Measurements from ENCODE around the gene ST6GALNAC5. TPM values are rescaled to one million over a fixed set of nuclear protein-coding genes. Genes with fewer than 3 reads are reported as not detected.

The ST6GALNAC5 gene
- total and polyA plus RNA-seq, 2 experiments from 2014 or later = 4.1 to 19.2 TPM

- no peak overlapping the region for H3K27ac ChIP-seq (ENCODE audit: low read depth)
Observed at GRCh38 chr1:77039739-77040138, 172.5 kb downstream of the ST6GALNAC5 start.

More at GRCh38 chr1:77039739-77040138, 172.5 kb downstream of the ST6GALNAC5 start:
- no peak overlapping the region for H3K27ac Mint-ChIP-seq
- H3K9me3 Mint-ChIP-seq = peaks cover 5% of the 10 kb centered on the region; the same call in 2 of the 3 replicates
- no peaks in the 10 kb centered on the region for H3K9me2 ChIP-seq (ENCODE audit: insufficient read depth)
- no peak overlapping the region for H2AFZ ChIP-seq
- no peak overlapping the region for H3K4me2 ChIP-seq
- TF ChIP-seq NANOG (IDR thresholded peaks at IDR 0.05; ENCODE audit: borderline replicate concordance) (no peak), ZNF114 (CRISPR knock-in tag; IDR thresholded peaks at IDR 0.05) (no peak), EZH2 (IDR thresholded peaks at IDR 0.05; ENCODE audit: low read depth, unreplicated experiment) (no peak), REST (IDR thresholded peaks at IDR 0.05; ENCODE audit: unreplicated experiment) (no peak), POLR2AphosphoS5 (IDR thresholded peaks at IDR 0.05; ENCODE audit: low read depth) (no peak), CREB1 (CRISPR knock-in tag; IDR thresholded peaks at IDR 0.05; ENCODE audit: low read depth) (no peak), STAT1 (IDR thresholded peaks at IDR 0.05; ENCODE audit: unreplicated experiment) (no peak)
- TF ChIP-seq, protein P1, sequence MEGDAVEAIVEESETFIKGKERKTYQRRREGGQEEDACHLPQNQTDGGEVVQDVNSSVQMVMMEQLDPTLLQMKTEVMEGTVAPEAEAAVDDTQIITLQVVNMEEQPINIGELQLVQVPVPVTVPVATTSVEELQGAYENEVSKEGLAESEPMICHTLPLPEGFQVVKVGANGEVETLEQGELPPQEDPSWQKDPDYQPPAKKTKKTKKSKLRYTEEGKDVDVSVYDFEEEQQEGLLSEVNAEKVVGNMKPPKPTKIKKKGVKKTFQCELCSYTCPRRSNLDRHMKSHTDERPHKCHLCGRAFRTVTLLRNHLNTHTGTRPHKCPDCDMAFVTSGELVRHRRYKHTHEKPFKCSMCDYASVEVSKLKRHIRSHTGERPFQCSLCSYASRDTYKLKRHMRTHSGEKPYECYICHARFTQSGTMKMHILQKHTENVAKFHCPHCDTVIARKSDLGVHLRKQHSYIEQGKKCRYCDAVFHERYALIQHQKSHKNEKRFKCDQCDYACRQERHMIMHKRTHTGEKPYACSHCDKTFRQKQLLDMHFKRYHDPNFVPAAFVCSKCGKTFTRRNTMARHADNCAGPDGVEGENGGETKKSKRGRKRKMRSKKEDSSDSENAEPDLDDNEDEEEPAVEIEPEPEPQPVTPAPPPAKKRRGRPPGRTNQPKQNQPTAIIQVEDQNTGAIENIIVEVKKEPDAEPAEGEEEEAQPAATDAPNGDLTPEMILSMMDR (conservative IDR thresholded peaks at IDR 0.05; ENCODE audit: low read depth in 2 of 2) = no peak
- TF ChIP-seq, protein P2, sequence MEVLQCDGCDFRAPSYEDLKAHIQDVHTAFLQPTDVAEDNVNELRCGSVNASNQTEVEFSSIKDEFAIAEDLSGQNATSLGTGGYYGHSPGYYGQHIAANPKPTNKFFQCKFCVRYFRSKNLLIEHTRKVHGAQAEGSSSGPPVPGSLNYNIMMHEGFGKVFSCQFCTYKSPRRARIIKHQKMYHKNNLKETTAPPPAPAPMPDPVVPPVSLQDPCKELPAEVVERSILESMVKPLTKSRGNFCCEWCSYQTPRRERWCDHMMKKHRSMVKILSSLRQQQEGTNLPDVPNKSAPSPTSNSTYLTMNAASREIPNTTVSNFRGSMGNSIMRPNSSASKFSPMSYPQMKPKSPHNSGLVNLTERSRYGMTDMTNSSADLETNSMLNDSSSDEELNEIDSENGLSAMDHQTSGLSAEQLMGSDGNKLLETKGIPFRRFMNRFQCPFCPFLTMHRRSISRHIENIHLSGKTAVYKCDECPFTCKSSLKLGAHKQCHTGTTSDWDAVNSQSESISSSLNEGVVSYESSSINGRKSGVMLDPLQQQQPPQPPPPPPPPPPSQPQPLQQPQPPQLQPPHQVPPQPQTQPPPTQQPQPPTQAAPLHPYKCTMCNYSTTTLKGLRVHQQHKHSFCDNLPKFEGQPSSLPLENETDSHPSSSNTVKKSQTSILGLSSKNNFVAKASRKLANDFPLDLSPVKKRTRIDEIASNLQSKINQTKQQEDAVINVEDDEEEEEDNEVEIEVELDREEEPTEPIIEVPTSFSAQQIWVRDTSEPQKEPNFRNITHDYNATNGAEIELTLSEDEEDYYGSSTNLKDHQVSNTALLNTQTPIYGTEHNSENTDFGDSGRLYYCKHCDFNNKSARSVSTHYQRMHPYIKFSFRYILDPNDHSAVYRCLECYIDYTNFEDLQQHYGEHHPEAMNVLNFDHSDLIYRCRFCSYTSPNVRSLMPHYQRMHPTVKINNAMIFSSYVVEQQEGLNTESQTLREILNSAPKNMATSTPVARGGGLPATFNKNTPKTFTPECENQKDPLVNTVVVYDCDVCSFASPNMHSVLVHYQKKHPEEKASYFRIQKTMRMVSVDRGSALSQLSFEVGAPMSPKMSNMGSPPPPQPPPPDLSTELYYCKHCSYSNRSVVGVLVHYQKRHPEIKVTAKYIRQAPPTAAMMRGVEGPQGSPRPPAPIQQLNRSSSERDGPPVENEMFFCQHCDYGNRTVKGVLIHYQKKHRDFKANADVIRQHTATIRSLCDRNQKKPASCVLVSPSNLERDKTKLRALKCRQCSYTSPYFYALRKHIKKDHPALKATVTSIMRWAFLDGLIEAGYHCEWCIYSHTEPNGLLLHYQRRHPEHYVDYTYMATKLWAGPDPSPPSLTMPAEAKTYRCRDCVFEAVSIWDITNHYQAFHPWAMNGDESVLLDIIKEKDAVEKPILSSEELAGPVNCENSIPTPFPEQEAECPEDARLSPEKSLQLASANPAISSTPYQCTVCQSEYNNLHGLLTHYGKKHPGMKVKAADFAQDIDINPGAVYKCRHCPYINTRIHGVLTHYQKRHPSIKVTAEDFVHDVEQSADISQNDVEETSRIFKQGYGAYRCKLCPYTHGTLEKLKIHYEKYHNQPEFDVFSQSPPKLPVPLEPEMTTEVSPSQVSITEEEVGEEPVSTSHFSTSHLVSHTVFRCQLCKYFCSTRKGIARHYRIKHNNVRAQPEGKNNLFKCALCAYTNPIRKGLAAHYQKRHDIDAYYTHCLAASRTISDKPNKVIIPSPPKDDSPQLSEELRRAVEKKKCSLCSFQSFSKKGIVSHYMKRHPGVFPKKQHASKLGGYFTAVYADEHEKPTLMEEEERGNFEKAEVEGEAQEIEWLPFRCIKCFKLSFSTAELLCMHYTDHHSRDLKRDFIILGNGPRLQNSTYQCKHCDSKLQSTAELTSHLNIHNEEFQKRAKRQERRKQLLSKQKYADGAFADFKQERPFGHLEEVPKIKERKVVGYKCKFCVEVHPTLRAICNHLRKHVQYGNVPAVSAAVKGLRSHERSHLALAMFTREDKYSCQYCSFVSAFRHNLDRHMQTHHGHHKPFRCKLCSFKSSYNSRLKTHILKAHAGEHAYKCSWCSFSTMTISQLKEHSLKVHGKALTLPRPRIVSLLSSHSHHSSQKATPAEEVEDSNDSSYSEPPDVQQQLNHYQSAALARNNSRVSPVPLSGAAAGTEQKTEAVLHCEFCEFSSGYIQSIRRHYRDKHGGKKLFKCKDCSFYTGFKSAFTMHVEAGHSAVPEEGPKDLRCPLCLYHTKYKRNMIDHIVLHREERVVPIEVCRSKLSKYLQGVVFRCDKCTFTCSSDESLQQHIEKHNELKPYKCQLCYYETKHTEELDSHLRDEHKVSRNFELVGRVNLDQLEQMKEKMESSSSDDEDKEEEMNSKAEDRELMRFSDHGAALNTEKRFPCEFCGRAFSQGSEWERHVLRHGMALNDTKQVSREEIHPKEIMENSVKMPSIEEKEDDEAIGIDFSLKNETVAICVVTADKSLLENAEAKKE (CRISPR knock-in tag; IDR thresholded peaks at IDR 0.05) = no peak
- DNase-seq (ENCODE audit: low spot score) (no peak), ATAC-seq (no peak)
- no peaks in the 10 kb centered on the region for H3K4me1 ChIP-seq (ENCODE audit: insufficient read depth)
- no peak overlapping the region for H3K4me3 ChIP-seq
- no peaks in the 10 kb centered on the region for H3F3A ChIP-seq (replicated peaks; ENCODE audit: low read depth)
- H3K4me3 Mint-ChIP-seq = no peak overlapping the region
- H3K27me3 Mint-ChIP-seq (ENCODE audit: insufficient read depth, low read depth, poor library complexity) = no peaks in the 10 kb centered on the region
- no peaks in the 10 kb centered on the region for H3K36me3 ChIP-seq (ENCODE audit: insufficient read depth)
- H3K4me1 Mint-ChIP-seq = no peaks in the 10 kb centered on the region; the same call in 2 of the 3 replicates
- H3K27me3 ChIP-seq (ENCODE audit: insufficient read depth) = no peaks in the 10 kb centered on the region
- H4K20me1 ChIP-seq (replicated peaks; ENCODE audit: insufficient read depth) = no peaks in the 10 kb centered on the region
- peaks cover 3% of the 10 kb centered on the region; the same call in 2 of the 3 replicates for H3K36me3 Mint-ChIP-seq (ENCODE audit: low read depth)
- no peaks in the 10 kb centered on the region for H3K79me2 ChIP-seq (replicated peaks; ENCODE audit: insufficient read depth)
